ENCODE measurements around the gene GGN. TPM values are rescaled to one million over a fixed set of nuclear protein-coding genes. Genes with fewer than 3 reads are reported as not detected.
A peak's percentile ranks its signal among the peaks of the same experiment; 100 is the strongest.

GGN gene
- total and polyA plus RNA-seq, 9 of the 15 experiments (the other 6 are each of a cell fraction or from before 2014, with no cell fraction given), result 0.15 to 0.33 TPM; not detected in 7

GRCh38 chr19:38374332-38375097 is 13.3 kb downstream of the GGN start, which contains the start of gene PSMD8 (continued):
- peak; percentile 84 for TF ChIP-seq NR2C1 (IDR thresholded peaks at IDR 0.05)
- peak; percentile 85 for TF ChIP-seq NR2C1 (tag; IDR thresholded peaks at IDR 0.05)
- no peak for TF ChIP-seq NR2F6 (CRISPR knock-in tag; IDR thresholded peaks at IDR 0.05)
- no peak for TF ChIP-seq PTRF (tag; IDR thresholded peaks at IDR 0.05)
- no peak; the same call in 1 of the 2 replicates for TF ChIP-seq ZNF175 (CRISPR knock-in tag; IDR thresholded peaks at IDR 0.05; ENCODE audit: low read depth)
- no peak; the same call in 1 of the 2 replicates for TF ChIP-seq MXI1 (IDR thresholded peaks at IDR 0.05; ENCODE audit: low read depth, low read length)
- TF ChIP-seq, protein P1, sequence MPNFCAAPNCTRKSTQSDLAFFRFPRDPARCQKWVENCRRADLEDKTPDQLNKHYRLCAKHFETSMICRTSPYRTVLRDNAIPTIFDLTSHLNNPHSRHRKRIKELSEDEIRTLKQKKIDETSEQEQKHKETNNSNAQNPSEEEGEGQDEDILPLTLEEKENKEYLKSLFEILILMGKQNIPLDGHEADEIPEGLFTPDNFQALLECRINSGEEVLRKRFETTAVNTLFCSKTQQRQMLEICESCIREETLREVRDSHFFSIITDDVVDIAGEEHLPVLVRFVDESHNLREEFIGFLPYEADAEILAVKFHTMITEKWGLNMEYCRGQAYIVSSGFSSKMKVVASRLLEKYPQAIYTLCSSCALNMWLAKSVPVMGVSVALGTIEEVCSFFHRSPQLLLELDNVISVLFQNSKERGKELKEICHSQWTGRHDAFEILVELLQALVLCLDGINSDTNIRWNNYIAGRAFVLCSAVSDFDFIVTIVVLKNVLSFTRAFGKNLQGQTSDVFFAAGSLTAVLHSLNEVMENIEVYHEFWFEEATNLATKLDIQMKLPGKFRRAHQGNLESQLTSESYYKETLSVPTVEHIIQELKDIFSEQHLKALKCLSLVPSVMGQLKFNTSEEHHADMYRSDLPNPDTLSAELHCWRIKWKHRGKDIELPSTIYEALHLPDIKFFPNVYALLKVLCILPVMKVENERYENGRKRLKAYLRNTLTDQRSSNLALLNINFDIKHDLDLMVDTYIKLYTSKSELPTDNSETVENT (CRISPR knock-in tag; IDR thresholded peaks at IDR 0.05), result peak; percentile 67; the same call in 1 of the 2 replicates
- TF ChIP-seq, protein P2, sequence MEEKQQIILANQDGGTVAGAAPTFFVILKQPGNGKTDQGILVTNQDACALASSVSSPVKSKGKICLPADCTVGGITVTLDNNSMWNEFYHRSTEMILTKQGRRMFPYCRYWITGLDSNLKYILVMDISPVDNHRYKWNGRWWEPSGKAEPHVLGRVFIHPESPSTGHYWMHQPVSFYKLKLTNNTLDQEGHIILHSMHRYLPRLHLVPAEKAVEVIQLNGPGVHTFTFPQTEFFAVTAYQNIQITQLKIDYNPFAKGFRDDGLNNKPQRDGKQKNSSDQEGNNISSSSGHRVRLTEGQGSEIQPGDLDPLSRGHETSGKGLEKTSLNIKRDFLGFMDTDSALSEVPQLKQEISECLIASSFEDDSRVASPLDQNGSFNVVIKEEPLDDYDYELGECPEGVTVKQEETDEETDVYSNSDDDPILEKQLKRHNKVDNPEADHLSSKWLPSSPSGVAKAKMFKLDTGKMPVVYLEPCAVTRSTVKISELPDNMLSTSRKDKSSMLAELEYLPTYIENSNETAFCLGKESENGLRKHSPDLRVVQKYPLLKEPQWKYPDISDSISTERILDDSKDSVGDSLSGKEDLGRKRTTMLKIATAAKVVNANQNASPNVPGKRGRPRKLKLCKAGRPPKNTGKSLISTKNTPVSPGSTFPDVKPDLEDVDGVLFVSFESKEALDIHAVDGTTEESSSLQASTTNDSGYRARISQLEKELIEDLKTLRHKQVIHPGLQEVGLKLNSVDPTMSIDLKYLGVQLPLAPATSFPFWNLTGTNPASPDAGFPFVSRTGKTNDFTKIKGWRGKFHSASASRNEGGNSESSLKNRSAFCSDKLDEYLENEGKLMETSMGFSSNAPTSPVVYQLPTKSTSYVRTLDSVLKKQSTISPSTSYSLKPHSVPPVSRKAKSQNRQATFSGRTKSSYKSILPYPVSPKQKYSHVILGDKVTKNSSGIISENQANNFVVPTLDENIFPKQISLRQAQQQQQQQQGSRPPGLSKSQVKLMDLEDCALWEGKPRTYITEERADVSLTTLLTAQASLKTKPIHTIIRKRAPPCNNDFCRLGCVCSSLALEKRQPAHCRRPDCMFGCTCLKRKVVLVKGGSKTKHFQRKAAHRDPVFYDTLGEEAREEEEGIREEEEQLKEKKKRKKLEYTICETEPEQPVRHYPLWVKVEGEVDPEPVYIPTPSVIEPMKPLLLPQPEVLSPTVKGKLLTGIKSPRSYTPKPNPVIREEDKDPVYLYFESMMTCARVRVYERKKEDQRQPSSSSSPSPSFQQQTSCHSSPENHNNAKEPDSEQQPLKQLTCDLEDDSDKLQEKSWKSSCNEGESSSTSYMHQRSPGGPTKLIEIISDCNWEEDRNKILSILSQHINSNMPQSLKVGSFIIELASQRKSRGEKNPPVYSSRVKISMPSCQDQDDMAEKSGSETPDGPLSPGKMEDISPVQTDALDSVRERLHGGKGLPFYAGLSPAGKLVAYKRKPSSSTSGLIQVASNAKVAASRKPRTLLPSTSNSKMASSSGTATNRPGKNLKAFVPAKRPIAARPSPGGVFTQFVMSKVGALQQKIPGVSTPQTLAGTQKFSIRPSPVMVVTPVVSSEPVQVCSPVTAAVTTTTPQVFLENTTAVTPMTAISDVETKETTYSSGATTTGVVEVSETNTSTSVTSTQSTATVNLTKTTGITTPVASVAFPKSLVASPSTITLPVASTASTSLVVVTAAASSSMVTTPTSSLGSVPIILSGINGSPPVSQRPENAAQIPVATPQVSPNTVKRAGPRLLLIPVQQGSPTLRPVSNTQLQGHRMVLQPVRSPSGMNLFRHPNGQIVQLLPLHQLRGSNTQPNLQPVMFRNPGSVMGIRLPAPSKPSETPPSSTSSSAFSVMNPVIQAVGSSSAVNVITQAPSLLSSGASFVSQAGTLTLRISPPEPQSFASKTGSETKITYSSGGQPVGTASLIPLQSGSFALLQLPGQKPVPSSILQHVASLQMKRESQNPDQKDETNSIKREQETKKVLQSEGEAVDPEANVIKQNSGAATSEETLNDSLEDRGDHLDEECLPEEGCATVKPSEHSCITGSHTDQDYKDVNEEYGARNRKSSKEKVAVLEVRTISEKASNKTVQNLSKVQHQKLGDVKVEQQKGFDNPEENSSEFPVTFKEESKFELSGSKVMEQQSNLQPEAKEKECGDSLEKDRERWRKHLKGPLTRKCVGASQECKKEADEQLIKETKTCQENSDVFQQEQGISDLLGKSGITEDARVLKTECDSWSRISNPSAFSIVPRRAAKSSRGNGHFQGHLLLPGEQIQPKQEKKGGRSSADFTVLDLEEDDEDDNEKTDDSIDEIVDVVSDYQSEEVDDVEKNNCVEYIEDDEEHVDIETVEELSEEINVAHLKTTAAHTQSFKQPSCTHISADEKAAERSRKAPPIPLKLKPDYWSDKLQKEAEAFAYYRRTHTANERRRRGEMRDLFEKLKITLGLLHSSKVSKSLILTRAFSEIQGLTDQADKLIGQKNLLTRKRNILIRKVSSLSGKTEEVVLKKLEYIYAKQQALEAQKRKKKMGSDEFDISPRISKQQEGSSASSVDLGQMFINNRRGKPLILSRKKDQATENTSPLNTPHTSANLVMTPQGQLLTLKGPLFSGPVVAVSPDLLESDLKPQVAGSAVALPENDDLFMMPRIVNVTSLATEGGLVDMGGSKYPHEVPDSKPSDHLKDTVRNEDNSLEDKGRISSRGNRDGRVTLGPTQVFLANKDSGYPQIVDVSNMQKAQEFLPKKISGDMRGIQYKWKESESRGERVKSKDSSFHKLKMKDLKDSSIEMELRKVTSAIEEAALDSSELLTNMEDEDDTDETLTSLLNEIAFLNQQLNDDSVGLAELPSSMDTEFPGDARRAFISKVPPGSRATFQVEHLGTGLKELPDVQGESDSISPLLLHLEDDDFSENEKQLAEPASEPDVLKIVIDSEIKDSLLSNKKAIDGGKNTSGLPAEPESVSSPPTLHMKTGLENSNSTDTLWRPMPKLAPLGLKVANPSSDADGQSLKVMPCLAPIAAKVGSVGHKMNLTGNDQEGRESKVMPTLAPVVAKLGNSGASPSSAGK (IDR thresholded peaks at IDR 0.05), result no peak
- peak; percentile 93 for TF ChIP-seq RB1 (IDR thresholded peaks at IDR 0.05; ENCODE audit: low read depth)
- no peak for TF ChIP-seq ZNF778 (CRISPR knock-in tag; IDR thresholded peaks at IDR 0.05)
- TF ChIP-seq CBFA2T3 (IDR thresholded peaks at IDR 0.05), result no peak
- TF ChIP-seq ZKSCAN3 (CRISPR knock-in tag; IDR thresholded peaks at IDR 0.05), result no peak
- no peak for TF ChIP-seq ZNF354B (CRISPR knock-in tag; IDR thresholded peaks at IDR 0.05)

Measured in K562 (cell line).